Sigmoid colon (tissue), 7 donors: ENCODE data around the gene SIRT6. TPM values are rescaled to one million over a fixed set of nuclear protein-coding genes. Genes with fewer than 3 reads are reported as not detected.
A peak's percentile ranks its signal among the peaks of the same experiment; 100 is the strongest.
"Not testable (repeated sequence)": the region's sequence is repeated elsewhere in the genome, so short reads cannot be mapped to it uniquely, and the experiment has no call there.

Experiments used
- DNase-seq: peaks from one replicate; pipeline ENCODE4 v3.0.0-alpha.2; 2019
- H3K27ac ChIP-seq, 4 donors: fragments of 200-600 bp; sonication (generic); one replicate each; pipeline ENCODE4 v1.5.1; 2016 to 2019; ENCODE audit warnings: mild to moderate bottlenecking in 1 of 4
- H3K27me3 ChIP-seq, 3 donors: fragments of 200-600 bp; sonication (generic); one replicate each; pipeline ENCODE4 v1.5.1; 2019; ENCODE audit warnings: mild to moderate bottlenecking in 1 of 3
- H3K36me3 ChIP-seq, 4 donors: fragments of 200-600 bp; sonication (generic); one replicate each; pipeline ENCODE4 v1.5.1; 2016 to 2019
- H3K4me1 ChIP-seq, 4 donors: fragments of 200-600 bp; sonication (generic); one replicate each; pipeline ENCODE4 v1.5.1; 2017 to 2019
- H3K4me3 ChIP-seq, 4 donors: fragments of 200-600 bp; sonication (generic); one replicate each; pipeline ENCODE4 v1.5.1; 2017 to 2019; ENCODE audit warnings: mild to moderate bottlenecking in 2 of 4, moderate library complexity in 1 of 4
- H3K9me3 ChIP-seq, 4 donors: fragments of 200-600 bp in 3 of 4; sonication (generic) in 3 of 4; one replicate each; pipeline versions ENCODE4 v1.5.1 to v1.6.1; 2013 to 2019
- EP300 ChIP-seq, 4 donors: sonication (generic); formaldehyde crosslinking; IDR thresholded peaks; one replicate each; pipeline ENCODE4 v1.6.1; 2017; ENCODE audit warnings: antibody characterized with exemption in 4 of 4
- POLR2A ChIP-seq, 2 donors: fragments of 450-650 bp; IDR thresholded peaks; one replicate each; pipeline ENCODE4 v1.6.1; 2016; ENCODE audit warnings: antibody characterized with exemption in 2 of 2, mild to moderate bottlenecking in 2 of 2, moderate library complexity in 2 of 2
- POLR2AphosphoS5 ChIP-seq, 4 donors: sonication (generic); formaldehyde crosslinking; IDR thresholded peaks; one replicate each; pipeline ENCODE4 v1.6.1; 2017; ENCODE audit warnings: antibody characterized with exemption in 4 of 4
- WGBS, 2 donors: extraction: QIAGEN DNeasy Blood & Tissue Kit; methylation state at CpG; one replicate each; pipeline ENCODE4 v1.1.7; 2013; 5-methylcytosine and 5-hydroxymethylcytosine counted together
- intact Hi-C: fragments of 100-400 bp; cut with DNase I; formaldehyde crosslinking; loops from one replicate; pipeline ENCODE4 v1.15.1; 2023
- polyA plus RNA-seq, 3 donors: library from polyadenylated mRNA; stranded (reverse); fragments of 200-250 nt; gene quantifications; one replicate each; pipeline ENCODE4 v1.2.3, GENCODE V29; 2013
- total RNA-seq, 4 donors: library from RNA; depleted of rRNA; stranded (reverse); fragments of >200 nt; gene quantifications; one replicate each; pipeline ENCODE4 v1.1.0, GENCODE V29; 2016
- TF ChIP-seq, protein P1 (sequence below), 4 experiments: fragments of 450-650 bp in 3 of 4; fragments of 200-600 bp in 1 of 4; IDR thresholded peaks; one replicate each; pipeline ENCODE4 v1.5.1; 2016 to 2019; ENCODE audit warnings: antibody characterized with exemption in 4 of 4, mild to moderate bottlenecking in 3 of 4, moderate library complexity in 2 of 4
- donor health status: healthy with polysubstance abuse.
- donor health status: Bipolar disorder and iron deficiency.
- donor health status: healthy.

The SIRT6 gene
- total and polyA plus RNA-seq, 7 donors: 10.3 to 132 (median 23.5) TPM

DNA sequence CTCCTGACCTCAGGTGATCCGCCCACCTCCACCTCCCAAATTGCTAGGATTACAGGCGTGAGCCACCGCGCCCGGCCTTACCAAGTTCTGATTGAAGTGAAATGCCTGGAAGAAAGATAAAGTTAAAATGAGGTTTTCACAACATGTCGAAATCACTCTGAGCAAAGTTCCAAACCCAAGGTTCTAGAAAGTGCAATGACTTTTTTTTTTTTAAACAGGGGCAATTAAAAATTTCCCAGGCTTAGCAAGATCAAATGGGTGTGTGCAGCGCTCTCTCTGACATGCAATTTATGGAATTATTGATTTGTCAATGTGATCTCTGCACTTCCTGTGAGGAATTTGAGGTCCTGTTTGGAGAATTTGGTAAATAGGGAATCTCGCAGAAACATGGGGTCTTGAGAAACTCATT, 45.7 kb downstream of the SIRT6 start:
- intact Hi-C loops: no loop called here

DNA sequence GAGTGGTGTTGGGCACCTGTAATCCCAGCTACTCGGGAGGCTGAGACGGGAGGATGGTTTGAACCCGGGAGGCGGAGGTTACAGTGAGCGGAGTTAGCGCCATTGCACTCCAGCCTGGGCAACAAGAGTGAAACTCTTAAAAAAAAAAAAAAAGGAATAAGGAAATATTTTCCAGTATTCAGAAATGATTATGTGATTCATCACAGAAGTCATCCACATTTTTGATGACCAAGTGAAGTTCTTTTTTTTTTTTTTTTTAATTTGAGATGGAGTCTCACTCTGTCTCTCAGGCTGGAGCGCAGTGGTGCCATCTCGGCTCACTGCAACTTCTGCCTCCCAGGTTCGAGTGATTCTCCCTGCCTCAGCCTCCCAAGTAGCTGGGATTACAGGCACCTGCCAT, 47.0 kb downstream of the SIRT6 start:
- 95% methylated on average over 9 of the region's 9 CpGs for WGBS, 2 donors
- H3K9me3 ChIP-seq, intact Hi-C loops, H3K27ac ChIP-seq, H3K4me1 ChIP-seq, H3K4me3 ChIP-seq, H3K36me3 ChIP-seq, DNase-seq, H3K27me3 ChIP-seq: not testable (repeated sequence)

More for the DNA sequence above, 45.7 kb downstream of the SIRT6 start:
- no peak for DNase-seq
- no peaks in the 10 kb centered on the region for H3K27me3 ChIP-seq
- WGBS, 2 donors: 20 to 60% methylated on average over 8 of the region's 8 CpGs
- no peaks in the 10 kb centered on the region for H3K9me3 ChIP-seq
- no peaks in the 10 kb centered on the region for H3K36me3 ChIP-seq
- H3K4me3 ChIP-seq: no peak overlapping the region
- no peak overlapping the region for H3K27ac ChIP-seq
- TF ChIP-seq, protein P1, sequence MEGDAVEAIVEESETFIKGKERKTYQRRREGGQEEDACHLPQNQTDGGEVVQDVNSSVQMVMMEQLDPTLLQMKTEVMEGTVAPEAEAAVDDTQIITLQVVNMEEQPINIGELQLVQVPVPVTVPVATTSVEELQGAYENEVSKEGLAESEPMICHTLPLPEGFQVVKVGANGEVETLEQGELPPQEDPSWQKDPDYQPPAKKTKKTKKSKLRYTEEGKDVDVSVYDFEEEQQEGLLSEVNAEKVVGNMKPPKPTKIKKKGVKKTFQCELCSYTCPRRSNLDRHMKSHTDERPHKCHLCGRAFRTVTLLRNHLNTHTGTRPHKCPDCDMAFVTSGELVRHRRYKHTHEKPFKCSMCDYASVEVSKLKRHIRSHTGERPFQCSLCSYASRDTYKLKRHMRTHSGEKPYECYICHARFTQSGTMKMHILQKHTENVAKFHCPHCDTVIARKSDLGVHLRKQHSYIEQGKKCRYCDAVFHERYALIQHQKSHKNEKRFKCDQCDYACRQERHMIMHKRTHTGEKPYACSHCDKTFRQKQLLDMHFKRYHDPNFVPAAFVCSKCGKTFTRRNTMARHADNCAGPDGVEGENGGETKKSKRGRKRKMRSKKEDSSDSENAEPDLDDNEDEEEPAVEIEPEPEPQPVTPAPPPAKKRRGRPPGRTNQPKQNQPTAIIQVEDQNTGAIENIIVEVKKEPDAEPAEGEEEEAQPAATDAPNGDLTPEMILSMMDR (IDR thresholded peaks at IDR 0.05): no peak
- TF ChIP-seq EP300 (IDR thresholded peaks at IDR 0.05) (no peak), POLR2AphosphoS5 (IDR thresholded peaks at IDR 0.05) (no peak), POLR2A (IDR thresholded peaks at IDR 0.05) (no peak)
- H3K4me1 ChIP-seq: peaks cover 0 to 7% (median 0%) of the 10 kb centered on the region in 4 donors

GRCh38 chr19:4134351-4134750, 48.0 kb downstream of the SIRT6 start:
- Histone ChIP-seq H3K27ac (no peak overlapping the region), H3K9me3 (no peaks in the 10 kb centered on the region), H3K36me3 (no peaks in the 10 kb centered on the region), H3K27me3 (peaks cover 0 to 6% (median 0%) of the 10 kb centered on the region in 3 donors), H3K4me3 (no peak overlapping the region), H3K4me1 (no peaks in the 10 kb centered on the region)
- TF ChIP-seq, protein P1 (IDR thresholded peaks at IDR 0.05): no peak
- TF ChIP-seq POLR2AphosphoS5 (IDR thresholded peaks at IDR 0.05) (no peak), EP300 (IDR thresholded peaks at IDR 0.05) (no peak), POLR2A (IDR thresholded peaks at IDR 0.05) (no peak)
- DNase-seq: no peak
- intact Hi-C loops: no loop called here
- WGBS, 2 donors: 59 to 63% methylated on average over 6 of the region's 6 CpGs

DNA sequence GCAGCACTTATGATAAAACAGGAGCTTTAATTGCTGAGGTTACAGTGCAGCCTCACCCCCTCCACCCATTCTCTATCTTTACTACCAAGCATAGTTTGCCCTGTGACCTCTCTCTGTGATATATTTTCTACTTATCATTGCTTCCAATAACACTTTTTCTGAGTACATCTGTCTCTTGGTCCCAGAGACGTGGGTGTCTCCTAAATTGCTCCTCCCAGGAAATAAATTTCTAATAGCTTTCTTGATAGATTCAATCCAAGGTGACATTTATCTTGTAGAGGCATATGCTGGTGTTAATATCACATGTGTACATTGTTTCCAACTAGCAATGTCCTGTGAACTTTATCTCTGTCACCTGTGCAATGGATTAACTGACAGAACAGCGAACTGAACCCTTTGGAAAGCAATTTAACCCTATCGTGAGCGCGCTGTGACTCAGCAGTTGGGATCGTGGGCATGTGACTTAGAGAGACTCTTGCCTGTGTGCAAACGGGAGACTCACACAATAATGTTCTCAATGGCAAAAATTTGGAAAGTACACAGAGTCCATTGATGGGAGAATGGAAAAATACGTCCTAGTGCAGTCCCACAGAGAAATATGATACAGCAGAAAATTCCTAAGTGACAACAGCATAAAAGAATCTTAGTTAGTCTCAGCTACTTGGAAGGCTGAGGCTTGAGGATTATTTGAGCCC, 51.5 kb downstream of the SIRT6 start:
- Histone ChIP-seq H3K36me3 (no peaks in the 10 kb centered on the region), H3K27ac (peak overlapping the region in 3 of 4 donors; percentile 31 to 54 (median 34)), H3K27me3 (peaks cover 0 to 6% (median 0%) of the 10 kb centered on the region in 3 donors), H3K9me3 (no peaks in the 10 kb centered on the region), H3K4me1 (no peaks in the 10 kb centered on the region), H3K4me3 (no peak overlapping the region)
- TF ChIP-seq EP300 (IDR thresholded peaks at IDR 0.05): peak in 1 of 4 donors; percentile 27
- TF ChIP-seq POLR2AphosphoS5 (IDR thresholded peaks at IDR 0.05): peak in 1 of 4 donors; percentile 11
- TF ChIP-seq POLR2A (IDR thresholded peaks at IDR 0.05): no peak
- TF ChIP-seq, protein P1 (IDR thresholded peaks at IDR 0.05): no peak
- 8 to 51% methylated on average over 8 of the region's 8 CpGs for WGBS, 2 donors
- intact Hi-C loops: no loop called here
- no peak for DNase-seq

DNA sequence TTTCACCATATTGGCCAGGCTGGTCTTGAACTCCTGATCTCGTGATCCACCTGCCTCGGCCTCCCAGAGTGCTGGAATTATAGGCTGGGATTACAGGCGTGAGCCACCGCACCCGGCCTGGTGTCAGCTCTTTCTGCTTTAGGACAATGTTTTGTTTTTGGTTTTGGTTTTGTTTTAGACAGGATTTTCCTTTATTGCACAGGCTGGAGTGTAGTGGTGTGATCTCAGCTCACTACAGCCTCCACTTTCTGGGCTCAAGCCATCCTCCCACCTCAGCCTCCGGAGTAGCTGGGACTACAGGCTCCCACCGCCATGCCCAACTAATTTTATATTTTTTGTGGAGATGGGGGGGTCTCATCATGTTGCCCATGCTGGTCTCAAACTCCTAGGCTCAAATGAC, 53.3 kb downstream of the SIRT6 start:
- H3K9me3 ChIP-seq, intact Hi-C loops, H3K36me3 ChIP-seq, H3K27ac ChIP-seq, H3K27me3 ChIP-seq, DNase-seq, H3K4me3 ChIP-seq, H3K4me1 ChIP-seq: not testable (repeated sequence)
- 73 to 88% methylated on average over 7 of the region's 7 CpGs for WGBS, 2 donors

DNA sequence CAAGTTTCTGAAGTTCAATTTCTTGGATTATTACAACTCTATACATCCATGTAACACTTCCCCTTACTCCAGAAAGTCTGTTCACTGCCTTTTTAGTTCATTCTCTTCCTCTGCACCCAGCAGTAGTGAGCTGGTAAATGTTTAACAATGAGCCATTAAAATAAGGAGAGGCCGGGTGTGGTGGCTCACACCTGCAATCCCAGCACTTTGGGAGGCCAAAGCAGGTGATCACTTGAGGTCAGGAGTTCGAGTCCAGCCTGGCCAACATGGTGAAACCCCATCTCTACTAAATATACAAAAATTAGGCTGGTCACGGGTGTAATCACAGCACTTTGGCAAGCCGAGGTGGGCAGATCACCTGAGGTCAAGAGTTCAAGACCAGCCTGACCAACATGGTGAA, 55.0 kb downstream of the SIRT6 start:
- peaks cover 0 to 19% (median 17%) of the 10 kb centered on the region in 4 donors for H3K4me1 ChIP-seq
- H3K4me3 ChIP-seq, intact Hi-C loops, H3K36me3 ChIP-seq, H3K27me3 ChIP-seq, DNase-seq, H3K9me3 ChIP-seq, H3K27ac ChIP-seq: not testable (repeated sequence)
- 37 to 69% methylated on average over 4 of the region's 4 CpGs for WGBS, 2 donors
